A549 (cell line): ENCODE data around the gene SNX14. TPM values are rescaled to one million over a fixed set of nuclear protein-coding genes. Genes with fewer than 3 reads are reported as not detected.

Source experiments
- ATAC-seq, 2 experiments: fragments of 200-7000 bp in 1 of 2; fragments of >200 bp in 1 of 2; cut with Nextera tagmentation in 1 of 2; cut with Tn5 transposase in 1 of 2; 3 replicates each; pipeline versions ENCODE4 v1.8.0 to v1.9.1; 2018 to 2020; ENCODE audit warnings: mild to moderate bottlenecking in 1 of 2, moderate library complexity in 1 of 2
- CTCF ChIA-PET: fragments of 300-600 bp; sonication (Branson Sonifier 250); formaldehyde crosslinking; extraction: SDS; loops from one replicate; lab custom pipeline; 2021; ENCODE audit warnings: antibody characterized with exemption, inconsistent platforms; lab: Yijun Ruan, JAX
- POLR2A ChIA-PET: fragments of 350-600 bp; formaldehyde crosslinking; extraction: SDS; loops from one replicate; lab custom pipeline; 2021; ENCODE audit warnings: antibody characterized with exemption, inconsistent platforms; lab: Yijun Ruan, JAX
- DNase-seq, 2 experiments: peaks; one replicate each; pipeline versions ENCODE4 v3.0.0 to v3.0.0-alpha.2; 2011 to 2016; ENCODE audit warnings: low read depth in 1 of 2, low spot score in 1 of 2
- FAIRE-seq: peaks from 2 replicates; lab custom pipeline; 2011; peaks lifted over from hg19 to GRCh38; lab: Jason Lieb, UNC
- H3K27ac ChIP-seq, 2 experiments: fragments of >200 bp; sonication (Bioruptor Twin); formaldehyde crosslinking; 3 replicates each; pipeline ENCODE4 v1.5.1; 2016 to 2017
- H3K4me1 ChIP-seq: fragments of >200 bp; sonication (Bioruptor Twin); formaldehyde crosslinking; 3 replicates; pipeline ENCODE4 v1.6.1; 2016
- H3K4me2 ChIP-seq: fragments of >200 bp; sonication (Bioruptor Twin); formaldehyde crosslinking; 3 replicates; pipeline ENCODE4 v1.6.1; 2016
- H3K4me3 ChIP-seq: fragments of >200 bp; sonication (Bioruptor Twin); formaldehyde crosslinking; 3 replicates; pipeline ENCODE4 v1.5.1; 2016
- H3K9me3 ChIP-seq: fragments of >200 bp; sonication (Bioruptor Twin); formaldehyde crosslinking; 3 replicates; pipeline ENCODE4 v1.6.1; 2016
- CBX2 ChIP-seq: fragments of 200-600 bp; sonication (generic); IDR thresholded peaks from 2 replicates; pipeline ENCODE4 v1.6.1; 2016; ENCODE audit warnings: low read depth, mild to moderate bottlenecking, borderline replicate concordance
- CBX8 ChIP-seq: fragments of 200-600 bp; sonication (generic); IDR thresholded peaks from 2 replicates; pipeline ENCODE4 v1.6.1; 2016
- CHD2 ChIP-seq: fragments of 150-350 bp; IDR thresholded peaks from 2 replicates; pipeline ENCODE4 v1.6.1; 2014; ENCODE audit warnings: low read length; ENCODE audit not compliant: partially characterized antibody
- CTCF ChIP-seq: fragments of >200 bp; sonication (Bioruptor Twin); formaldehyde crosslinking; IDR thresholded peaks from 3 replicates; pipeline ENCODE4 v1.5.1; 2016
- EHMT2 ChIP-seq: fragments of 200-600 bp; sonication (generic); IDR thresholded peaks from 2 replicates; pipeline ENCODE4 v1.6.1; 2016; ENCODE audit warnings: antibody characterized with exemption, low read depth, mild to moderate bottlenecking, moderate library complexity
- ESRRA ChIP-seq: fragments of 150-350 bp; IDR thresholded peaks from 2 replicates; pipeline ENCODE4 v1.6.1; 2014; ENCODE audit warnings: mild to moderate bottlenecking, low read length, borderline replicate concordance
- GATA3 ChIP-seq: IDR thresholded peaks from 2 replicates; pipeline ENCODE4 v1.6.1; 2012; ENCODE audit warnings: borderline replicate concordance
- HOXA7 ChIP-seq: fragments of 250-450 bp; sonication (Bioruptor Pico); IDR thresholded peaks from 2 replicates; pipeline ENCODE4 v1.5.0; 2020; ENCODE audit warnings: mild to moderate bottlenecking, moderate library complexity
- MAFK ChIP-seq: fragments of 450-650 bp; IDR thresholded peaks from 2 replicates; pipeline ENCODE4 v1.6.1; 2014; ENCODE audit not compliant: partially characterized antibody
- MYC ChIP-seq: IDR thresholded peaks from 2 replicates; pipeline ENCODE4 v1.6.1; 2012; ENCODE audit warnings: mild to moderate bottlenecking, inconsistent platforms, low read length, improper control_type of control experiment, borderline replicate concordance
- NR3C1 ChIP-seq: fragments of >200 bp; sonication (Bioruptor Twin); formaldehyde crosslinking; IDR thresholded peaks from 3 replicates; pipeline ENCODE4 v1.6.1; 2017
- PHF8 ChIP-seq: fragments of 200-600 bp; sonication (generic); IDR thresholded peaks from 2 replicates; pipeline ENCODE4 v1.6.1; 2016; ENCODE audit warnings: low read depth, mild to moderate bottlenecking, antibody characterized with exemption, moderate library complexity, borderline replicate concordance
- RAD21 ChIP-seq, 2 experiments: fragments of >200 bp in 1 of 2; sonication (Bioruptor Twin) in 1 of 2; formaldehyde crosslinking in 1 of 2; IDR thresholded peaks in 1 of 2; conservative IDR thresholded peaks in 1 of 2; 2 replicates in 1 of 2; 3 replicates in 1 of 2; pipeline ENCODE4 v1.6.1; 2012 to 2018; ENCODE audit warnings: inconsistent platforms in 1 of 2
- RCOR1 ChIP-seq: fragments of 150-350 bp; IDR thresholded peaks from 2 replicates; pipeline ENCODE4 v1.6.1; 2014; ENCODE audit warnings: antibody characterized with exemption, low read length, low read depth
- RFX5 ChIP-seq: fragments of 450-650 bp; IDR thresholded peaks from 2 replicates; pipeline ENCODE4 v1.7.1; 2014; ENCODE audit warnings: antibody characterized with exemption, mild to moderate bottlenecking, moderate library complexity
- RNF2 ChIP-seq: fragments of 200-600 bp; sonication (generic); IDR thresholded peaks from 2 replicates; pipeline ENCODE4 v1.6.1; 2016; ENCODE audit warnings: low read depth, mild to moderate bottlenecking, antibody characterized with exemption, moderate library complexity, borderline replicate concordance
- SREBF2 ChIP-seq: fragments of 450-650 bp; IDR thresholded peaks from 2 replicates; pipeline ENCODE4 v1.6.1; 2014; ENCODE audit warnings: mild to moderate bottlenecking, moderate library complexity
- TFCP2L1 ChIP-seq: fragments of 250-450 bp; sonication (Bioruptor Pico); IDR thresholded peaks from 2 replicates; pipeline ENCODE4 v1.5.0; 2021; ENCODE audit warnings: mild to moderate bottlenecking
- ZC3H11A ChIP-seq: fragments of 450-650 bp; IDR thresholded peaks from 2 replicates; pipeline ENCODE4 v1.6.1; 2014; ENCODE audit warnings: antibody characterized with exemption, mild to moderate bottlenecking
- ZFP36 ChIP-seq: fragments of 450-650 bp; IDR thresholded peaks from 2 replicates; pipeline ENCODE4 v1.6.1; 2014; ENCODE audit warnings: borderline replicate concordance; ENCODE audit not compliant: partially characterized antibody
- whole genome bisulfite sequencing: methylation state at CpG from one replicate; pipeline ENCODE4 v1.1.6; 2017; ENCODE audit errors: missing lambda C conversion rate; 5-methylcytosine and 5-hydroxymethylcytosine counted together
- polyA plus RNA-seq, 4 experiments: library from polyadenylated mRNA; depleted of rRNA in 3 of 4; stranded (reverse); fragments of >200 nt; fragmentation: RNase III in 1 of 4; extraction: RNeasy Plus Mini Kit Qiagen cat#74134 plus additional on column Dnase treatment in 1 of 4; gene quantifications; 2 replicates in 3 of 4; 3 replicates in 1 of 4; pipeline ENCODE4 v1.2.3, GENCODE V29; 2011 to 2017

SNX14 gene
- polyA plus RNA-seq, 2 of the 4 experiments (the other 2 are of a cell fraction): 47.1 to 113 TPM

GRCh38 chr6:85581572-85581971 is 12.1 kb downstream of the SNX14 start:
- H3K27ac ChIP-seq: no peak overlapping the region; a peak in 1 of 6 replicates
- CTCF ChIA-PET: no interaction called here
- ATAC-seq (no peak), DNase-seq (no peak), FAIRE-seq (no peak)
- POLR2A ChIA-PET: interaction anchor here (1.5 kb wide), 1 partner anchor 97 kb away, joined by 4 read pairs; no protein-coding TSS in a partner anchor
- TF ChIP-seq CTCF (no peak), TFCP2L1 (CRISPR knock-in tag) (no peak)
- H3K9me3 ChIP-seq: peaks cover 5% of the 10 kb centered on the region; the same call in 1 of the 3 replicates
- H3K4me1 ChIP-seq: peaks cover 35% of the 10 kb centered on the region
- no peak overlapping the region for H3K4me3 ChIP-seq
- H3K4me2 ChIP-seq: peak overlapping the region; percentile 70; the same call in 2 of the 3 replicates

GRCh38 chr6:85580878-85581267 is 12.8 kb downstream of the SNX14 start:
- H3K4me3 ChIP-seq: no peak overlapping the region

GRCh38 chr6:85580118-85580877 is 13.4 kb downstream of the SNX14 start:
- POLR2A ChIA-PET: interaction anchor here (1.5 kb wide), 1 partner anchor 98 kb away, joined by 4 read pairs; no protein-coding TSS in a partner anchor
- peak; percentile 88 for ATAC-seq
- DNase-seq: peak in 1 of 2 experiments; percentile 38
- CTCF ChIA-PET: no interaction called here
- TF ChIP-seq MYC (no peak), RNF2 (no peak), MAFK (no peak), ZFP36 (no peak), RFX5 (no peak), ZC3H11A (no peak), EHMT2 (no peak), SREBF2 (no peak), CBX8 (no peak), GATA3 (no peak), NR3C1 (no peak), RCOR1 (no peak), ESRRA (no peak), RAD21 (conservative IDR thresholded peaks at IDR 0.05 in 1 of 2, IDR thresholded peaks at IDR 0.05 in 1 of 2) (no peak), CBX2 (no peak), CHD2 (no peak), HOXA7 (CRISPR knock-in tag) (no peak)
- TF ChIP-seq, all 56 proteins: peak for 0
- H3K4me2 ChIP-seq: peak overlapping the region; percentile 70
- H3K4me1 ChIP-seq: peaks cover 47% of the 10 kb centered on the region
- FAIRE-seq: no peak
- H3K4me3 ChIP-seq: no peak overlapping the region
- H3K27ac ChIP-seq: peak overlapping the region; percentile 60 to 84
- 64% methylated on average over 5 of the region's 5 CpGs for WGBS
- peaks cover 5% of the 10 kb centered on the region; the same call in 1 of the 3 replicates for H3K9me3 ChIP-seq

More at GRCh38 chr6:85580878-85581267, 12.8 kb downstream of the SNX14 start:
- FAIRE-seq (no peak), ATAC-seq (peak; percentile 83 to 88; a peak in 5 of 6 replicates), DNase-seq (peak in 1 of 2 experiments; percentile 42)
- Histone ChIP-seq H3K4me1 (peaks cover 42% of the 10 kb centered on the region), H3K9me3 (peaks cover 5% of the 10 kb centered on the region; the same call in 1 of the 3 replicates), H3K27ac (peak overlapping the region; percentile 60 to 84), H3K4me2 (peak overlapping the region; percentile 70)
- 67% methylated on average over 1 of the region's 1 CpG for WGBS
- ChIA-PET CTCF (no interaction called here), POLR2A (interaction anchor here (1.5 kb wide), 1 partner anchor 98 kb away, joined by 4 read pairs; no protein-coding TSS in a partner anchor)
- TF ChIP-seq MAFK (peak; percentile 42), PHF8 (no peak)
